22Rv1 (cell line): ENCODE data around the gene TRIM39.

Source experiments
- CTCF ChIP-seq: fragments of 450-650 bp; IDR thresholded peaks from 2 replicates; pipeline ENCODE4 v1.5.1; 2017; ENCODE audit warnings: mild to moderate bottlenecking
- ZFX ChIP-seq: fragments of 450-650 bp; IDR thresholded peaks from 2 replicates; pipeline ENCODE4 v1.6.1; 2017; ENCODE audit warnings: antibody characterized with exemption, borderline replicate concordance

GRCh38 chr6:30325150-30325872 is 1.4 kb upstream of the TRIM39 start:
- TF ChIP-seq CTCF (no peak), ZFX (no peak)
